Body of pancreas (tissue), 4 donors: ENCODE data around the gene ASB2.

Experiments
- CTCF ChIP-seq, 7 experiments: fragments of 450-650 bp in 4 of 7; fragments of 200-600 bp in 3 of 7; sonication (generic) in 3 of 7; IDR thresholded peaks; one replicate each; pipeline ENCODE4 v1.5.1; 2016 to 2019; ENCODE audit warnings: antibody characterized with exemption in 7 of 7
- POLR2A ChIP-seq, 3 donors: fragments of 450-650 bp; IDR thresholded peaks; one replicate each; pipeline ENCODE4 v1.6.1; 2016; ENCODE audit warnings: antibody characterized with exemption in 3 of 3, mild to moderate bottlenecking in 2 of 3

- TF ChIP-seq CTCF (IDR thresholded peaks at IDR 0.05) = no peak
- TF ChIP-seq POLR2A (IDR thresholded peaks at IDR 0.05) = no peak
Measured at GRCh38 chr14:93905623-93906022, 70.7 kb downstream of the ASB2 start.
